Measurements from ENCODE around the gene NBL1.

- TF ChIP-seq ZNF292 (tag by site-specific recombination; IDR thresholded peaks at IDR 0.05; ENCODE audit: borderline replicate concordance, low read depth): no peak
- TF ChIP-seq, protein P1, sequence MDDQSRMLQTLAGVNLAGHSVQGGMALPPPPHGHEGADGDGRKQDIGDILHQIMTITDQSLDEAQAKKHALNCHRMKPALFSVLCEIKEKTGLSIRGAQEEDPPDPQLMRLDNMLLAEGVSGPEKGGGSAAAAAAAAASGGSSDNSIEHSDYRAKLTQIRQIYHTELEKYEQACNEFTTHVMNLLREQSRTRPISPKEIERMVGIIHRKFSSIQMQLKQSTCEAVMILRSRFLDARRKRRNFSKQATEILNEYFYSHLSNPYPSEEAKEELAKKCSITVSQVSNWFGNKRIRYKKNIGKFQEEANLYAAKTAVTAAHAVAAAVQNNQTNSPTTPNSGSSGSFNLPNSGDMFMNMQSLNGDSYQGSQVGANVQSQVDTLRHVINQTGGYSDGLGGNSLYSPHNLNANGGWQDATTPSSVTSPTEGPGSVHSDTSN (CRISPR knock-in tag; IDR thresholded peaks at IDR 0.05): no peak
Observed at GRCh38 chr1:19665186-19665495, 21.0 kb downstream of the NBL1 start.

All from HEK293 (cell line).